ENCODE measurements around the gene SLCO2A1. TPM values are rescaled to one million over a fixed set of nuclear protein-coding genes. Genes with fewer than 3 reads are reported as not detected.
A peak's percentile ranks its signal among the peaks of the same experiment; 100 is the strongest.

Gene SLCO2A1
- total and polyA plus RNA-seq, 4 donors: 1.8 to 13.2 (median 8.1) TPM

- DNase-seq (ENCODE audit: low read depth in 4 of 6, low spot score in 6 of 6): no peak
- Histone ChIP-seq H3K27me3 (ENCODE audit: control insufficient read depth, insufficient read depth, low read length) (no peaks in the 10 kb centered on the region), H3K27ac (ENCODE audit: low read depth, low read length) (no peak overlapping the region), H3K9me3 (ENCODE audit: control insufficient read depth, insufficient read depth, low read length) (no peaks in the 10 kb centered on the region), H3K36me3 (ENCODE audit: control insufficient read depth, insufficient read depth, low read length) (no peaks in the 10 kb centered on the region), H3K4me1 (ENCODE audit: control insufficient read depth, insufficient read depth, low read length) (no peaks in the 10 kb centered on the region), H3K4me3 (ENCODE audit: low read depth, low read length) (no peak overlapping the region)
- 93% methylated on average over 4 of the region's 7 CpGs for WGBS (ENCODE audit: insufficient coverage)
Observed at GRCh38 chr3:133963657-133964396, 65.9 kb downstream of the SLCO2A1 start.

GRCh38 chr3:133962849-133963248 is 66.9 kb downstream of the SLCO2A1 start:
- DNase-seq (ENCODE audit: low read depth in 4 of 6, low spot score in 6 of 6): no peak
- Histone ChIP-seq H3K36me3 (ENCODE audit: control insufficient read depth, insufficient read depth, low read length) (no peaks in the 10 kb centered on the region), H3K27ac (ENCODE audit: low read depth, low read length) (no peak overlapping the region)

GRCh38 chr3:133958071-133958805 is 71.5 kb downstream of the SLCO2A1 start:
- Histone ChIP-seq H3K27ac (ENCODE audit: low read depth, low read length) (no peak overlapping the region), H3K9me3 (ENCODE audit: control insufficient read depth, insufficient read depth, low read length) (no peaks in the 10 kb centered on the region), H3K36me3 (ENCODE audit: control insufficient read depth, insufficient read depth, low read length) (no peaks in the 10 kb centered on the region), H3K4me3 (ENCODE audit: low read depth, low read length) (no peak overlapping the region), H3K4me1 (ENCODE audit: control insufficient read depth, insufficient read depth, low read length) (peaks cover 18% of the 10 kb centered on the region), H3K27me3 (ENCODE audit: control insufficient read depth, insufficient read depth, low read length) (no peaks in the 10 kb centered on the region)
- DNase-seq (ENCODE audit: low read depth in 4 of 6, low spot score in 6 of 6): no peak
- 91% methylated on average over 4 of the region's 5 CpGs for WGBS (ENCODE audit: insufficient coverage)

More at GRCh38 chr3:133962849-133963248, 66.9 kb downstream of the SLCO2A1 start:
- H3K4me1 ChIP-seq (ENCODE audit: control insufficient read depth, insufficient read depth, low read length): no peaks in the 10 kb centered on the region
- H3K27me3 ChIP-seq (ENCODE audit: control insufficient read depth, insufficient read depth, low read length): no peaks in the 10 kb centered on the region
- WGBS (ENCODE audit: insufficient coverage): 83% methylated on average over 1 of the region's 2 CpGs
- H3K4me3 ChIP-seq (ENCODE audit: low read depth, low read length): no peak overlapping the region
- H3K9me3 ChIP-seq (ENCODE audit: control insufficient read depth, insufficient read depth, low read length): no peaks in the 10 kb centered on the region

GRCh38 chr3:133956982-133957381 is 72.7 kb downstream of the SLCO2A1 start:
- DNase-seq (ENCODE audit: low read depth in 4 of 6, low spot score in 6 of 6): no peak
- WGBS (ENCODE audit: insufficient coverage): 79% methylated on average over 4 of the region's 6 CpGs

GRCh38 chr3:133956353-133956752 is 73.4 kb downstream of the SLCO2A1 start:
- Histone ChIP-seq H3K27me3 (ENCODE audit: control insufficient read depth, insufficient read depth, low read length) (no peaks in the 10 kb centered on the region), H3K4me1 (ENCODE audit: control insufficient read depth, insufficient read depth, low read length) (peaks cover 18% of the 10 kb centered on the region), H3K27ac (ENCODE audit: low read depth, low read length) (no peak overlapping the region), H3K9me3 (ENCODE audit: control insufficient read depth, insufficient read depth, low read length) (no peaks in the 10 kb centered on the region), H3K36me3 (ENCODE audit: control insufficient read depth, insufficient read depth, low read length) (no peaks in the 10 kb centered on the region), H3K4me3 (ENCODE audit: low read depth, low read length) (no peak overlapping the region)
- peak in 2 of 6 donors; percentile 31 to 40 for DNase-seq (ENCODE audit: low read depth in 4 of 6, low spot score in 6 of 6)
- WGBS (ENCODE audit: insufficient coverage): 93% methylated on average over 2 of the region's 6 CpGs

More at GRCh38 chr3:133956982-133957381, 72.7 kb downstream of the SLCO2A1 start:
- Histone ChIP-seq H3K4me1 (ENCODE audit: control insufficient read depth, insufficient read depth, low read length) (peaks cover 18% of the 10 kb centered on the region), H3K4me3 (ENCODE audit: low read depth, low read length) (no peak overlapping the region), H3K27ac (ENCODE audit: low read depth, low read length) (no peak overlapping the region), H3K27me3 (ENCODE audit: control insufficient read depth, insufficient read depth, low read length) (no peaks in the 10 kb centered on the region), H3K9me3 (ENCODE audit: control insufficient read depth, insufficient read depth, low read length) (no peaks in the 10 kb centered on the region), H3K36me3 (ENCODE audit: control insufficient read depth, insufficient read depth, low read length) (no peaks in the 10 kb centered on the region)

- peaks cover 18% of the 10 kb centered on the region for H3K4me1 ChIP-seq (ENCODE audit: control insufficient read depth, insufficient read depth, low read length)
- DNase-seq (ENCODE audit: low read depth in 4 of 6, low spot score in 6 of 6): peak in 2 of 6 donors; percentile 64 to 76
- no peaks in the 10 kb centered on the region for H3K36me3 ChIP-seq (ENCODE audit: control insufficient read depth, insufficient read depth, low read length)
- 73% methylated on average over 5 of the region's 10 CpGs for WGBS (ENCODE audit: insufficient coverage)
- no peak overlapping the region for H3K4me3 ChIP-seq (ENCODE audit: low read depth, low read length)
- no peaks in the 10 kb centered on the region for H3K9me3 ChIP-seq (ENCODE audit: control insufficient read depth, insufficient read depth, low read length)
- no peak overlapping the region for H3K27ac ChIP-seq (ENCODE audit: low read depth, low read length)
- no peaks in the 10 kb centered on the region for H3K27me3 ChIP-seq (ENCODE audit: control insufficient read depth, insufficient read depth, low read length)
Observed at GRCh38 chr3:133955892-133956291, 73.8 kb downstream of the SLCO2A1 start.

- WGBS (ENCODE audit: insufficient coverage): 93% methylated on average over 9 of the region's 11 CpGs
- peaks cover 18% of the 10 kb centered on the region for H3K4me1 ChIP-seq (ENCODE audit: control insufficient read depth, insufficient read depth, low read length)
- H3K27me3 ChIP-seq (ENCODE audit: control insufficient read depth, insufficient read depth, low read length): no peaks in the 10 kb centered on the region
- no peak for DNase-seq (ENCODE audit: low read depth in 4 of 6, low spot score in 6 of 6)
- H3K4me3 ChIP-seq (ENCODE audit: low read depth, low read length): no peak overlapping the region
- no peaks in the 10 kb centered on the region for H3K9me3 ChIP-seq (ENCODE audit: control insufficient read depth, insufficient read depth, low read length)
- no peak overlapping the region for H3K27ac ChIP-seq (ENCODE audit: low read depth, low read length)
- no peaks in the 10 kb centered on the region for H3K36me3 ChIP-seq (ENCODE audit: control insufficient read depth, insufficient read depth, low read length)
Observed at GRCh38 chr3:133954717-133955360, 74.9 kb downstream of the SLCO2A1 start.

- WGBS (ENCODE audit: insufficient coverage): 100% methylated on average over 5 of the region's 6 CpGs
- no peaks in the 10 kb centered on the region for H3K9me3 ChIP-seq (ENCODE audit: control insufficient read depth, insufficient read depth, low read length)
- peaks cover 26% of the 10 kb centered on the region for H3K4me1 ChIP-seq (ENCODE audit: control insufficient read depth, insufficient read depth, low read length)
- no peak for DNase-seq (ENCODE audit: low read depth in 4 of 6, low spot score in 6 of 6)
- no peaks in the 10 kb centered on the region for H3K27me3 ChIP-seq (ENCODE audit: control insufficient read depth, insufficient read depth, low read length)
- no peak overlapping the region for H3K4me3 ChIP-seq (ENCODE audit: low read depth, low read length)
- no peaks in the 10 kb centered on the region for H3K36me3 ChIP-seq (ENCODE audit: control insufficient read depth, insufficient read depth, low read length)
- no peak overlapping the region for H3K27ac ChIP-seq (ENCODE audit: low read depth, low read length)
Observed at GRCh38 chr3:133953297-133953696, 76.4 kb downstream of the SLCO2A1 start.

- H3K27ac ChIP-seq (ENCODE audit: low read depth, low read length): no peak overlapping the region
- H3K4me3 ChIP-seq (ENCODE audit: low read depth, low read length): no peak overlapping the region
- peaks cover 23% of the 10 kb centered on the region for H3K4me1 ChIP-seq (ENCODE audit: control insufficient read depth, insufficient read depth, low read length)
- H3K27me3 ChIP-seq (ENCODE audit: control insufficient read depth, insufficient read depth, low read length): no peaks in the 10 kb centered on the region
- no peaks in the 10 kb centered on the region for H3K9me3 ChIP-seq (ENCODE audit: control insufficient read depth, insufficient read depth, low read length)
- no CpG with 5 or more reads among the region's 2 CpGs for WGBS (ENCODE audit: insufficient coverage)
- no peaks in the 10 kb centered on the region for H3K36me3 ChIP-seq (ENCODE audit: control insufficient read depth, insufficient read depth, low read length)
- peak in 2 of 6 donors; percentile 73 to 74 for DNase-seq (ENCODE audit: low read depth in 4 of 6, low spot score in 6 of 6)
Observed at GRCh38 chr3:133949438-133949837, 80.3 kb downstream of the SLCO2A1 start.
